HTERT RPE-1 (cell line): Measurements from ENCODE around the gene RNPEP.
"Not testable (repeated sequence)": the region's sequence is repeated elsewhere in the genome, so short reads cannot be mapped to it uniquely, and the experiment has no call there.

Experiments used
- in situ Hi-C: fragments of 300-500 bp; cut with MboI; formaldehyde crosslinking; loops from 4 replicates; pipeline ENCODE4 v1.14.3; 2020; ENCODE audit warnings: low sequenced_read_pairs

RNPEP gene

DNA sequence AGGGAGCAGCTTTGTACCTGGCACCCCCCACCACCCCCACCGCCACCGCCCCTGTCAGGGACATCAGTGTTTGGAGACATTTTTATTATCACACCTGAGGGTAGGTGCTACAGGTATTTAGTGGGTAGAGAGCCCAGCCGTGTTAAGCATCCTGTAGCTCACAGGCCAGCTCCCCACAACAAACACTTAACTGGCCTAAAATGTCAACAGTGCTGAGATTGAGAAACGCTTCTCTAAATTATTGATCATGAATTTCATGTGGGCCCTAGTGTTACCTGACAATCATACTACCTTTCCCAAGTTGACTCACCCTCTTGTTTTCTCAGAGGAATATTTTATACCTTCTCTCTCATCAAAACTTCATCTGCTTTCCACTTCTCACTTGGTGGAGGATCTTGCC lies 49.3 kb downstream of the RNPEP start:
- in situ Hi-C loops: no loop called here

GRCh38 chr1:202034149-202034682 lies 51.8 kb downstream of the RNPEP start:
- in situ Hi-C loops: no loop called here

- in situ Hi-C loops: no loop called here
These were observed 52.4 kb downstream of the RNPEP start for GRCh38 chr1:202034683-202035462.

DNA sequence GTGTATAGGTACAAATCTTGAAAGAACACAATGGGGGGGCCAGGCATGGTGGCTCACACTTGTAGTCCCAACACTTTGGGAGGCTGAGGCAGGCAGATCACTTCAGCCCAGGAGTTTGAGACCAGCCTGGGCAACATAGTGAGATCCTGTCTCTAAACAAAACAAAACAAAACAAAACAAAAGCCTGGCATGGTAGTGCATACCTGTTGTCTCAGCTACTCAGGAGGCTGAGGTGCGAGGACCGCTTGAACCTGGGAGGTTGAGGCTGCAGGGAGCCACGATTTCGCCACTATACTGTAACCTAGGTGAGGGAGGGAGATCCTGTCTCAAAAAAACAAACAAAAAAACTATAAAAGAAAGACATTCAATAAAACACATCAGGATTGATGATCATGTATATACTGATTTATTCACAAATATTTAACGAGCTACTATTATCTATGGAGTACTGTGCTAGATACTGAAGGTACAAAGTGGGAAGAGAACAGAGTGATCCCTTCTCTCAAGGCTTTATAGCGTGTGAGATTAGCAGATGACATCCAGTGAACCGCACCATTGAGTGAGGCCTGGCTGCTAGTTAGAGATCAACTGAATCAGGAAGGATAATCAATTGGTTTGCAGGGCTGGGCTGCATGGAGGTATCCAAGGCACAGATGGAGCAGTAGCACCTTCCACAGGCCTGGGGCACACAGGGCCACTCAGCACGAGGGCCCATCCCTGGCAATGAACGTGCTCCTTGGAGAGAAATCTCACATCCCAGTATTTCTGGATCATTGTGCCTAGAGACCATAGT lies 54.3 kb downstream of the RNPEP start:
- in situ Hi-C loops: no loop called here

DNA sequence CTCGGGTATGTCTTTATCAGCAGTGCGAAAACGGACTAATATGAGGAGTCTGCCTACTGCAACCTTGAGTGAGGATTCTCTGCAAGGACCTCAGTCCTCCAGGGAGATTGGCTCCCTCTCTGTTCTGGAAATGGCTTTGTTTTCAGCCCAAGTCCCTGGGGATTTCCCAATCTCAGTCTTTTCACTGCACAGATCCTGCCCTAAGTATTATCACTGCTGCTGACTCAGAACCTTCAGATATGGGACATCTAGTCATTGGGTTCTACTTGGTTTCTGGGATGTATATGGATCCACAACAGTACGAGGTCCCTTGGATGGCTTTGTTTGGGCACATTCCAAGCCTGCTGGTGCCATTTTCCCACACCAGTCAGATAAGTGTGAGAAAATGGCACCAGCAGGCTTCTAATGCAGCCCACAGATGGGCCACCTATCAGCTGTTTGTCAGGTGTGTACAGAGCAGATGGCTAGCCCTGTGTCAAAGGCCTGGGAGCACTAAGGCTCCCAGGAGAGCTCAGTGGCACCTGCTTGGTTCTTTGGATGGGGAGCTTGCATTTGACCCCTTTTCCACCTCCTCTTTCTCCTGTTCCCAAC lies 55.4 kb downstream of the RNPEP start:
- in situ Hi-C loops: no loop called here

DNA sequence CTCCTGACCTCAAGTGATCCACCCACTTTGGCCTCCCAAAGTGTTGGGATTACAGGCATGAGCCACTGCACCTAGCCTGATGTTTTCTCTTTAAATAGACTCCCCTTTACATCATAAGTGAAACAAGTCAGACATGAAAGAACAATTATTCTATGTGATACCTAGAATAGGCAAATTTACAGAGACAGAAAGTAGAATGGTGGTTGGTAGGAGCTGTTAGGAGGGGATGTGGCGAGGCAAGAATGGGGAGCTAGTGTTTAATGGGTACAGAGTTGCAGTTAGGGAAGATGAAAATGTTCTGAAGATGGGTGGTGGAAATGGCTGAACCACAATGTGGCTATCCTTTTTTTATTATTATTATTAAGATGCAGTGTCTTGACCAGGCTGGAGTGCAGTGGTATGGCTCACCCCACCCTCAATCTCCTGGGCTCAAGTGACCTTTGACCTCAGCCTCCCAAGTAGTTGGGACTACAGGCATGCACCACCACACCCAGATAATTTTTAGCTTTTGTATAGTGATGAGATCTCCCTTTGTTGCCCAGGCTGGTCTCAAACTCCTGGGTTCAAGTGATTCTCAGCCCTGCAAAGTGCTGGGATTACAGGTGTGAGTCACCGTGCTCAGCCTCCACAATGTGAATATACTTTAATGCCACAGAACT lies 56.4 kb downstream of the RNPEP start:
- in situ Hi-C loops: no loop called here

DNA sequence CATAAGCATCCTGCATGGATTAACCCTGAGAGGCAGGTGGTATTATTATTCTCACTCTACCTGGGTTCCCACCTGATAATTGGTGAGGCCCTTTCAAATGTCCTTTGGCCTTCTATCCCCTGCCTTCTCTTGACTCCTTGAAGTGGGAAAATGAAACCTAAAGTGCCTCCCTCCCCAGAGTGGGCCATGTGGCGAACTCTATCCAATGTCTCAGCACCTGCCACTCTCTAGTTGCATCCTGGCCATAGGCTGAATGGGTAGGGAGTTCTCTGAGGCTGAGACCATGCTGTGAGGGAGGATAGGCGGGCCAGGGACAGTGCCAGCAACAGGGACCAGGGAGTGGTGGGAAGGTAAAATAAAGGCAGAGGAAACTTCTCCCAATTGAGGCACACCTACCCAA lies 63.3 kb downstream of the RNPEP start:
- in situ Hi-C loops: no loop called here

DNA sequence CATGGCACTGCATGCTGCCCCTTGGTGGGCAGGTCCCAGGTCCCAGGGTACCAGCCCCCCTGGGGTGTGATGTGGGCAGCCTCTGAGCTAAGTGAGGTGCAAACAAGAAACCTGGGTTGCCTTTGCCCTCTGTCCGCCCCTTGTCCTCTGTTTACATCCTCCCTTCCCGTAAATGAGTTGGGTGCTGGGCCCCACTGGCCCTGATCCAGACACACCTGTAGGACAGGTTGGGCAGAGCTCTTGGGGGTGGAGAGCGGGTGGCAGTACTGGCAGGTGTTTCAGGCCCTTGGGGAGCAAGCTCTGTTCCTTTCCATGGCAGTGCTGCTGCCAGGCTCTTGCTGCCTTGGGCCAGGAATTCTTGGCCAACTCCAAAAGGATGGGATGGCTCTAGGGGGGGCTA lies 63.8 kb downstream of the RNPEP start:
- in situ Hi-C loops: no loop called here

DNA sequence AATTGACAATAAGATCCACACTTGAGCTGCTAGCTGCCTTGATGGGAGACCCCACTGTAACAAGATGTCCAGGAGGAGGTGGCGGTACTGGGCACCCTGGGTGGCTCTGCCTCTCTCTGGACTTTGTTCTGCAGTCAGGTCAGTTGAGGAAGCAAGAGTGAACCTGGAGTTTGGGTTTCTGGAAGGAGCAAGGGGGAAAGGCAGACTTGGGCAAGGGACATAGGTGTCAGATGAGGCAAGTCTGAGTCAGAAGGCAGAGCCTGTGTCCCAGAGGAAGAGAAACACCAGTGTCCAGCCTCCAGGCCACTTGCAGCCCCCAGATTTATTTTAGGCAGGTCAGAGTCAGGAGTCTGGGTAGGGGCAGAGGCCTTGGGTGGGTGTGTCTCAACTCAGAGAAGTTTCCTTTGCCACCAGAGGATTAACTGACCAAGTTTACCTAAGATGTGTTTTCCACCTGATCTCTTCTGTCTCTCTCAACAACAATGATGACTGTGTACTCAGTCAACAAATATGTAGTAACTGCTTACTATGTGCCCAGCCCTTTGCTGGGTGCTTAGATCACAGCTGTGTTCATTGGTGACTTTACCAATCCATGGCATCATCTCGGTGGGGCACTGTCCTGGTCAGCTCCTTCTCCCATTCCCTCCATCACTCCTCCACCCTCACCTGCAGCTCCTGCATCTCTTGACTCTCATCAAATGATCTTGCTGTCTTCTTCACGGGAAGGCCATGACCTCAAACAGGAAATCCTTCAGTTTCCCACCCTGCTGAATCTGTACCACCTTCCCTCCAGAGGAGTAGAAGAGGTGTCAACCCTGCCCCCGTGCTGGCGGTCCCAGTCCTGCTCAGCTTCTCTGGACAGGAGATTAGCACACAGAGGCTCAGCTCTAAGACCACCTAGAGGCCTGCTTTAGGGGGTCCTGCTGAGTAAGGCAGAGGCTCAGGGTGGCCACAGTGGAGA lies 64.6 kb downstream of the RNPEP start:
- in situ Hi-C loops: no loop called here

GRCh38 chr1:202047977-202048376 lies 65.5 kb downstream of the RNPEP start:
- in situ Hi-C loops: no loop called here

DNA sequence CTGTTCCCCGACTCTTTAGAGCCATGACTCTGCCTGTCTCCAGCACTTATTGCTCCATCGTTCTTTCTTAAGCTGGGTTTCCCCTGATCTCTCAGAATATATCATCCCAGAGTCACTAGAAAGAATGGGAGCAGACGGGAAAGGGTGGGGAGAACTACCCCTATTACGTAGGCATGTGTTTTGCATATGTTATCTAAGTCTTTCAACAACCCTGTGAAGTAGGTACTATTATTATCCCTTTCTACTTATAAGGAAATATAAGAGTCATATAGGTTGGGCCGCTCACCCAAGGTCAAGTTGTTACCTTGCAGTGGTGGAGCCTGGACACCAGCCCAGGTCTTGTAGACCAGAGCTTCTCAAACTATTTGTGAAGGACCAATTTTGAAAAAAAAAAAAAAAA lies 66.7 kb downstream of the RNPEP start:
- in situ Hi-C loops: no loop called here

- in situ Hi-C loops: no loop called here
These were observed 71.6 kb downstream of the RNPEP start for GRCh38 chr1:202054094-202054493.

DNA sequence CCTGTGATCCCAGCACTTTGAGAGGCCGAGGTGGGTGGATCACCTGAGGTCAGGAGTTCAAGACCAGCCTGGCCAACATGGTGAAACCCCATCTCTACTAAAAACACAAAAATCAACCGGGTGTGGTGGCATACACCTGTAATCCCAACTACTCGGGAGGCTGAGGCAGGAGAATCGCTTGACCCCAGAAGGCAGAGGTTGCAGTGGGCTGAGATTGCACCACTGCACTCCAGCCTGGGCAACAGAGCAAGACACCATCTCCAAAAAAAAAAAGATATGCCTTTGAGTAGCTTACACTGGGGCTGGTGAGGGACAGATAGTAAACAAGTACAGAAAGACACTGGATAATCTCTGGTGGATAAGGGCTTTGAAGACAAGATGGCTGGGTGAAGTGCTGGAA lies 72.2 kb downstream of the RNPEP start:
- in situ Hi-C loops: not testable (repeated sequence)
